Stomach (tissue), 19 donors: ENCODE measurements around the gene GAMT. TPM values are rescaled to one million over a fixed set of nuclear protein-coding genes. Genes with fewer than 3 reads are reported as not detected.

Source experiments
- DNase-seq, 2 donors: peaks; one replicate each; pipeline versions ENCODE4 v3.0.0 to v3.0.0-alpha.2; 2013 to 2019
- H3K27ac ChIP-seq, 5 donors: fragments of 200-600 bp in 4 of 5; sonication (generic) in 4 of 5; one replicate each; pipeline ENCODE4 v1.5.1; 2013 to 2019; ENCODE audit warnings: mild to moderate bottlenecking in 1 of 5, moderate library complexity in 1 of 5
- H3K27me3 ChIP-seq, 3 donors: fragments of 200-600 bp; sonication (generic); one replicate each; pipeline ENCODE4 v1.5.1; 2017 to 2019; ENCODE audit warnings: mixed run types in 1 of 3
- H3K36me3 ChIP-seq, 4 donors: fragments of 200-600 bp; sonication (generic); 1 replicate in 3 of 4; 2 replicates in 1 of 4; pipeline ENCODE4 v1.5.1; 2016 to 2019
- H3K4me1 ChIP-seq, 4 donors: fragments of 200-600 bp; sonication (generic); one replicate each; pipeline ENCODE4 v1.5.1; 2016 to 2019
- H3K4me3 ChIP-seq, 4 donors: fragments of 200-600 bp; sonication (generic) in 3 of 4; one replicate each; pipeline ENCODE4 v1.5.1; 2016 to 2019; ENCODE audit warnings: mild to moderate bottlenecking in 1 of 4
- H3K9me3 ChIP-seq, 4 donors: fragments of 200-600 bp; sonication (generic); one replicate each; pipeline ENCODE4 v1.5.1; 2016 to 2019
- CTCF ChIP-seq, 7 experiments: fragments of 450-650 bp in 4 of 7; fragments of 200-600 bp in 3 of 7; sonication (generic) in 3 of 7; IDR thresholded peaks; one replicate each; pipeline ENCODE4 v1.5.1; 2016 to 2019; ENCODE audit warnings: antibody characterized with exemption in 7 of 7, control low read depth in 2 of 7, mild to moderate bottlenecking in 1 of 7
- EP300 ChIP-seq: sonication (generic); formaldehyde crosslinking; IDR thresholded peaks from one replicate; pipeline ENCODE4 v1.6.1; 2017; ENCODE audit warnings: antibody characterized with exemption
- POLR2A ChIP-seq, 4 donors: fragments of 450-650 bp; IDR thresholded peaks; one replicate each; pipeline ENCODE4 v1.6.1; 2016; ENCODE audit warnings: antibody characterized with exemption in 4 of 4, control low read depth in 2 of 4, mild to moderate bottlenecking in 1 of 4, moderate library complexity in 1 of 4
- POLR2AphosphoS5 ChIP-seq, 3 donors: sonication (generic); formaldehyde crosslinking; IDR thresholded peaks; one replicate each; pipeline ENCODE4 v1.6.1; 2016; ENCODE audit warnings: antibody characterized with exemption in 3 of 3
- WGBS, 5 donors: extraction: QIAGEN DNeasy Blood & Tissue Kit in 3 of 5; methylation state at CpG; one replicate each; pipeline versions ENCODE4 v1.1.5 to v1.1.7; 2013 to 2018; 5-methylcytosine and 5-hydroxymethylcytosine counted together
- intact Hi-C: fragments of 100-400 bp; cut with DNase I; formaldehyde crosslinking; loops from one replicate; pipeline ENCODE4 v1.15.1; 2023; ENCODE audit warnings: low total_unique reads
- long read RNA-seq, 10 donors: transcript quantifications; one replicate each; lab custom pipeline, GENCODE V29; 2026
- polyA plus RNA-seq, 3 donors: library from polyadenylated mRNA; stranded (reverse); fragments of 200-250 nt; gene quantifications; one replicate each; pipeline ENCODE4 v1.2.3, GENCODE V29; 2013
- total RNA-seq, 5 donors: library from RNA; depleted of rRNA; stranded (reverse); fragments of >200 nt; gene quantifications; one replicate each; pipeline versions ENCODE4 v1.1.0 to v1.2.3, GENCODE V29; 2014 to 2016
- donor health status: healthy with polysubstance abuse.
- donor health status: Bipolar disorder and iron deficiency.
- donor health status: healthy.

Gene GAMT
- total RNA-seq (10 to 100 TPM in 1 of 5 donors, 1 to 10 TPM in 2, not detected in 2; 2.6 to 15.6 (median 4.5) TPM), polyA plus RNA-seq (100 to 1,000 TPM in 1 of 3 donors, 10 to 100 TPM in 2; 26.8 to 102 (median 55.3) TPM)
- long read RNA-seq, donor 1, partial matches to known transcripts = 380 of 494 reads
- long read RNA-seq, donor 1, other reads (novel, unspliced or antisense) = 110 of 494 reads
- long read RNA-seq, donor 2, transcript GAMT-201 (6 exons, 1,121 nt) = major isoform, 8 of 826 reads
- long read RNA-seq, donor 2, partial matches to known transcripts = 618 of 826 reads
- long read RNA-seq, donor 2, other reads (novel, unspliced or antisense) = 199 of 826 reads
- long read RNA-seq, donor 3, transcript GAMT-201 (6 exons, 1,121 nt) = major isoform, 8 of 9 reads
- long read RNA-seq, donor 3, partial matches to known transcripts = 0 of 9 reads
- long read RNA-seq, donor 3, other reads (novel, unspliced or antisense) = 0 of 9 reads
- long read RNA-seq, donor 4, partial matches to known transcripts = 164 of 170 reads
- long read RNA-seq, donor 4, other reads (novel, unspliced or antisense) = 6 of 170 reads
- long read RNA-seq, donor 5, transcript GAMT-201 (6 exons, 1,121 nt) = major isoform, 17 of 1,024 reads
- long read RNA-seq, donor 5, partial matches to known transcripts = 829 of 1,024 reads
- long read RNA-seq, donor 5, other reads (novel, unspliced or antisense) = 177 of 1,024 reads
- long read RNA-seq, donor 6, transcript GAMT-201 (6 exons, 1,121 nt) = major isoform, 24 of 27 reads
- long read RNA-seq, donor 6, partial matches to known transcripts = 0 of 27 reads
- long read RNA-seq, donor 6, other reads (novel, unspliced or antisense) = 0 of 27 reads
- long read RNA-seq, donor 7, transcript GAMT-201 (6 exons, 1,121 nt) = major isoform, 11 of 1,145 reads
- long read RNA-seq, donor 7, partial matches to known transcripts = 739 of 1,145 reads
- long read RNA-seq, donor 7, other reads (novel, unspliced or antisense) = 395 of 1,145 reads
- long read RNA-seq, donor 8, transcript GAMT-201 (6 exons, 1,121 nt) = major isoform, 11 of 967 reads
- long read RNA-seq, donor 8, partial matches to known transcripts = 771 of 967 reads
- long read RNA-seq, donor 8, other reads (novel, unspliced or antisense) = 184 of 967 reads
- long read RNA-seq, donor 9, transcript GAMT-201 (6 exons, 1,121 nt) = major isoform, 7 of 1,567 reads
- long read RNA-seq, donor 9, partial matches to known transcripts = 1,396 of 1,567 reads
- long read RNA-seq, donor 9, other reads (novel, unspliced or antisense) = 163 of 1,567 reads
- long read RNA-seq, donor 10, transcript GAMT-201 (6 exons, 1,121 nt) = major isoform, 8 of 364 reads
- long read RNA-seq, donor 10, partial matches to known transcripts = 275 of 364 reads
- long read RNA-seq, donor 10, other reads (novel, unspliced or antisense) = 81 of 364 reads

GRCh38 chr19:1401138-1401888 lies at the start of gene GAMT:
TSS of gene GAMT (minus strand) at chr19:1401542. CDS start at chr19:1401476, 66 bp downstream.
- H3K9me3 ChIP-seq = no peaks in the 10 kb centered on the region
- H3K4me1 ChIP-seq = peaks cover 26 to 56% (median 53%) of the 10 kb centered on the region in 4 donors
- DNase-seq = peak in 1 of 2 donors; percentile 84
- WGBS, 5 donors = 2 to 6% (median 3%) methylated on average over 11 to 87 of the region's 87 CpGs
- no peaks in the 10 kb centered on the region for H3K36me3 ChIP-seq
- H3K4me3 ChIP-seq = peak within 1 kb of the TSS; percentile 60 to 88 (median 64)
- H3K27me3 ChIP-seq = peaks cover 0 to 20% (median 0%) of the 10 kb centered on the region in 3 donors
- intact Hi-C loops = no loop called here
- TF ChIP-seq POLR2AphosphoS5 (IDR thresholded peaks at IDR 0.05) (no peak), EP300 (no peak), CTCF (IDR thresholded peaks at IDR 0.05) (peak in 5 of 7 experiments; percentile 3 to 60 (median 32)), POLR2A (IDR thresholded peaks at IDR 0.05) (no peak)
- peak within 1 kb of the TSS in 4 of 5 donors; percentile 53 to 61 (median 57) for H3K27ac ChIP-seq

- TF ChIP-seq EP300 (no peak), POLR2A (IDR thresholded peaks at IDR 0.05) (no peak), POLR2AphosphoS5 (IDR thresholded peaks at IDR 0.05) (no peak), CTCF (IDR thresholded peaks at IDR 0.05) (no peak)
- peak in 1 of 2 donors; percentile 80 for DNase-seq
Observed at GRCh38 chr19:1449467-1450442, 48.4 kb upstream of the GAMT start, which contains the start of gene APC2. TSS of gene APC2 (plus strand) at chr19:1450121. CDS start at chr19:1453002, 2,881 bp downstream.

GRCh38 chr19:1447944-1448343 lies 46.6 kb upstream of the GAMT start:
- intact Hi-C loops = no loop called here
- H3K9me3 ChIP-seq = no peaks in the 10 kb centered on the region
- H3K4me1 ChIP-seq = peaks cover 22 to 47% (median 37%) of the 10 kb centered on the region in 4 donors
- TF ChIP-seq CTCF (IDR thresholded peaks at IDR 0.05) (no peak), EP300 (no peak), POLR2AphosphoS5 (IDR thresholded peaks at IDR 0.05) (no peak), POLR2A (IDR thresholded peaks at IDR 0.05) (no peak)
- no peak overlapping the region for H3K27ac ChIP-seq
- H3K4me3 ChIP-seq = no peak overlapping the region
- 76 to 85% (median 78%) methylated on average over 9 of the region's 9 CpGs for WGBS, 5 donors
- peaks cover 53 to 79% (median 75%) of the 10 kb centered on the region in 3 donors for H3K27me3 ChIP-seq
- DNase-seq = no peak
- H3K36me3 ChIP-seq = peaks cover 0 to 5% (median 4%) of the 10 kb centered on the region in 4 donors

More at GRCh38 chr19:1449467-1450442, 48.4 kb upstream of the GAMT start, which contains the start of gene APC2:
- peaks cover 32 to 61% (median 45%) of the 10 kb centered on the region in 4 donors for H3K4me1 ChIP-seq
- WGBS, 5 donors = 3 to 7% (median 6%) methylated on average over 20 to 74 of the region's 74 CpGs
- peaks cover 62 to 98% (median 89%) of the 10 kb centered on the region in 3 donors for H3K27me3 ChIP-seq
- intact Hi-C loops = no loop called here
- no peaks in the 10 kb centered on the region for H3K9me3 ChIP-seq
- H3K4me3 ChIP-seq = peak within 1 kb of the TSS in 1 of 4 donors; percentile 9
- no peak within 1 kb of the TSS for H3K27ac ChIP-seq
- no peaks in the 10 kb centered on the region for H3K36me3 ChIP-seq
